Activated T-helper 1 cell treated with anti-CD3 and anti-CD28 coated beads, Interleukin-12 subunit alpha, Interleukin-12 subunit beta, Interleukin-2, Interleukin-4 antibody, amounts not matched to agents 30 ng/mL and 10 ng/mL and 1 ng/mL, durations not matched to agents 14 hours and 24 hours and 36 hours (primary cell): ENCODE measurements around the gene OASL. TPM values are rescaled to one million over a fixed set of nuclear protein-coding genes. Genes with fewer than 3 reads are reported as not detected.
A peak's percentile ranks its signal among the peaks of the same experiment; 100 is the strongest.

Experiments
- DNase-seq: peaks from one replicate; pipeline ENCODE4 v3.0.0; 2021; ENCODE audit warnings: low spot score
- H3K27ac Mint-ChIP-seq: one replicate; pipeline ENCODE4 v1.8.0; 2021; ENCODE audit warnings: mild to moderate bottlenecking, mixed read lengths
- H3K27me3 Mint-ChIP-seq: one replicate; pipeline ENCODE4 v1.8.0; 2022; ENCODE audit warnings: mild to moderate bottlenecking, moderate library complexity, mixed read lengths; ENCODE audit not compliant: insufficient read depth
- H3K36me3 Mint-ChIP-seq: one replicate; pipeline ENCODE4 v1.8.0; 2021; ENCODE audit warnings: low read depth, mixed read lengths
- H3K4me1 Mint-ChIP-seq: one replicate; pipeline ENCODE4 v1.8.0; 2021; ENCODE audit warnings: low read depth, mixed read lengths
- H3K4me3 Mint-ChIP-seq: one replicate; pipeline ENCODE4 v1.8.0; 2021; ENCODE audit warnings: mild to moderate bottlenecking, moderate library complexity, mixed read lengths
- H3K9me3 Mint-ChIP-seq: one replicate; pipeline ENCODE4 v1.8.0; 2021; ENCODE audit warnings: mixed read lengths
- intact Hi-C: fragments of 100-400 bp; cut with micrococcal nuclease; formaldehyde crosslinking; loops from one replicate; pipeline ENCODE4 v1.15.1; 2024
- total RNA-seq: library from RNA; stranded (reverse); gene quantifications from 2 replicates; pipeline ENCODE4 v1.2.3, GENCODE V29; 2022

The OASL gene
- total RNA-seq, 1 donor from 2014 or later = 3.1 TPM

GRCh38 chr12:121018860-121019617 lies 20.0 kb downstream of the OASL start:
- H3K27ac Mint-ChIP-seq = no peak overlapping the region
- intact Hi-C loops = loop anchor here (5.0 kb wide), 2 partner anchors 437 to 487 kb away; partner anchors contain the start of genes POP5 and RNF10
- DNase-seq = no peak
- H3K36me3 Mint-ChIP-seq = peaks cover 16% of the 10 kb centered on the region
- H3K9me3 Mint-ChIP-seq = no peaks in the 10 kb centered on the region
- H3K27me3 Mint-ChIP-seq = no peaks in the 10 kb centered on the region
- no peak overlapping the region for H3K4me3 Mint-ChIP-seq
- peaks cover 13% of the 10 kb centered on the region for H3K4me1 Mint-ChIP-seq

GRCh38 chr12:121017966-121018491 lies 21.0 kb downstream of the OASL start:
- Mint-ChIP-seq H3K9me3 (no peaks in the 10 kb centered on the region), H3K4me3 (no peak overlapping the region), H3K36me3 (peaks cover 21% of the 10 kb centered on the region), H3K27me3 (no peaks in the 10 kb centered on the region), H3K27ac (no peak overlapping the region), H3K4me1 (peaks cover 21% of the 10 kb centered on the region)
- intact Hi-C loops = loop anchor here (2.0 to 5.0 kb wide), 3 partner anchors 436 to 715 kb away; partner anchors contain the start of genes POP5, RNF10 and SIRT4
- no peak for DNase-seq

- Mint-ChIP-seq H3K36me3 (peaks cover 23% of the 10 kb centered on the region), H3K4me3 (peak within 1 kb of the TSS; percentile 100), H3K4me1 (peaks cover 28% of the 10 kb centered on the region), H3K27me3 (no peaks in the 10 kb centered on the region), H3K27ac (peak within 1 kb of the TSS; percentile 99), H3K9me3 (no peaks in the 10 kb centered on the region)
- peak; percentile 90 for DNase-seq
- intact Hi-C loops = loop anchor here (1.0 to 5.0 kb wide), 9 partner anchors 18 to 713 kb away; partner anchors contain the start of genes OASL, POP5, RNF10 and SIRT4
Measured at GRCh38 chr12:121015825-121016766, 22.9 kb downstream of the OASL start, which contains the start of gene C12orf43. TSS of gene C12orf43 (minus strand) at chr12:121016487. CDS start at chr12:121016474, 13 bp downstream.

- intact Hi-C loops = no loop called here
- H3K36me3 Mint-ChIP-seq = peaks cover 24% of the 10 kb centered on the region
- H3K27ac Mint-ChIP-seq = no peak overlapping the region
- H3K27me3 Mint-ChIP-seq = no peaks in the 10 kb centered on the region
- no peaks in the 10 kb centered on the region for H3K9me3 Mint-ChIP-seq
- peaks cover 28% of the 10 kb centered on the region for H3K4me1 Mint-ChIP-seq
- no peak for DNase-seq
- peak overlapping the region; percentile 63 for H3K4me3 Mint-ChIP-seq
Measured at GRCh38 chr12:121013715-121014114, 25.3 kb downstream of the OASL start.

GRCh38 chr12:121011820-121012219 lies 27.2 kb downstream of the OASL start:
- Mint-ChIP-seq H3K9me3 (no peaks in the 10 kb centered on the region), H3K27ac (peak overlapping the region; percentile 21), H3K4me3 (no peak overlapping the region), H3K27me3 (no peaks in the 10 kb centered on the region), H3K4me1 (peaks cover 28% of the 10 kb centered on the region), H3K36me3 (peaks cover 27% of the 10 kb centered on the region)
- intact Hi-C loops = no loop called here
- no peak for DNase-seq

DNA sequence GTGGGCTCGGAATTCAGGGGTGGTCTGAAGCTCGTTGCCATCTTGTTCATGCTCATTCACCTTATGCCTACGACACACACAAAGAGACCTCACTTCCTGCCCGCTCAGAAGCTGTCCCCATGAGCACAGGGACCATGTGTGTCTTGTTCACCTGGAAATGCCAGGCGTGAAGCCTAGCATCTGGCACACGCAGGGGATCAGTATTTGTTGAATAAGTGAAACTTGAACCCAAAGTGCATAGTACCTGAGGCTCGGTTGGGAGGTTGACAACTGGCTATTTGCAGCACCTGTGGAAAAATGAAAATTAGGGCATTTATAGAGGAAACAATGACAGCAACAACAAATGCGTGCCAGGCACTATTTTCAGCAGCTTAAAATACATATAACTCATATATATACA lies 28.2 kb downstream of the OASL start:
- Mint-ChIP-seq H3K4me3 (no peak overlapping the region), H3K4me1 (peaks cover 28% of the 10 kb centered on the region), H3K27me3 (no peaks in the 10 kb centered on the region), H3K36me3 (peaks cover 25% of the 10 kb centered on the region), H3K27ac (no peak overlapping the region), H3K9me3 (no peaks in the 10 kb centered on the region)
- intact Hi-C loops = no loop called here
- no peak for DNase-seq

- no peaks in the 10 kb centered on the region for H3K9me3 Mint-ChIP-seq
- H3K4me3 Mint-ChIP-seq = no peak overlapping the region
- no peaks in the 10 kb centered on the region for H3K27me3 Mint-ChIP-seq
- no peak overlapping the region for H3K27ac Mint-ChIP-seq
- intact Hi-C loops = no loop called here
- peaks cover 31% of the 10 kb centered on the region for H3K36me3 Mint-ChIP-seq
- DNase-seq = no peak
- peaks cover 21% of the 10 kb centered on the region for H3K4me1 Mint-ChIP-seq
Measured at GRCh38 chr12:121009741-121010140, 29.3 kb downstream of the OASL start.

DNA sequence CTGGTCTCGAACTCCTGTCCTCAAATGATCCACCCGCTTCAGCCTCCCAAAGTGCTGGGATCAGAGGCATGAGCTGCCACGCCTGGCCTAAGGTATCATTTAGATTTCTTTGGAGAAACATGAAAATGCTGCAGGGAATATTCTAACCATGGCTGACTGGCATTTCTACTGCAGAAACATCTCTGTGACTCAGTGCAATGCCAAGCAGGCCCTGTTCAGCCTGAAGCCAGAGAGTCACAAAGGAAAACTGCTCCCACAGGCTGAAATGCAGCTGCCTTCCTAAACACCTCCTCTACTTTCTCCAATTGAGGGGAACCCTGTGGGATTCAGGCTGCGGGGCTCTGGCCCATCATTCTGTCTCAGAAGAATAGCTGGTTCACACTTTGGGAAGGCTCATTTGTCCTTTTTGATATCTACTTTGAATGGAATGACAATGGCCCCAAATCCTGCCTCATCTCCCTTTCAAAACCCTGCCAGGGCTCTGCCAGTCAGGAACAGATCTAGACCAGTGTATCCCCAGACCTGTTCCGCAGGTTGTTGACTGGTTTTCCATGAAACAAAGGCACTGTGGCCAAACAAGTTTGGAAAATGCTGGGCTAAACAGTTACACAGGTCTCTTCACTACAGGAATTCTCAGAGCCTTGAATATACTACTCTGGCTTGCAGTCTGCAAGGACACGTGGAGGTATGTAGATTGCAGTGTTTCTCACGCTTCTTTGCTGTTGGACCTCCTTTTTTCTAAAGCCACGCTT lies 30.5 kb downstream of the OASL start:
- DNase-seq = no peak
- Mint-ChIP-seq H3K27me3 (no peaks in the 10 kb centered on the region), H3K4me1 (peaks cover 16% of the 10 kb centered on the region), H3K27ac (no peak overlapping the region), H3K9me3 (no peaks in the 10 kb centered on the region), H3K4me3 (no peak overlapping the region), H3K36me3 (peaks cover 37% of the 10 kb centered on the region)
- intact Hi-C loops = no loop called here

- H3K9me3 Mint-ChIP-seq = no peaks in the 10 kb centered on the region
- no peaks in the 10 kb centered on the region for H3K27me3 Mint-ChIP-seq
- H3K36me3 Mint-ChIP-seq = peaks cover 27% of the 10 kb centered on the region
- H3K4me3 Mint-ChIP-seq = no peak overlapping the region
- H3K27ac Mint-ChIP-seq = no peak overlapping the region
- intact Hi-C loops = loop anchor here (1.0 kb wide), 3 partner anchors 55 to 105 kb away; no protein-coding TSS in a partner anchor
- peak; percentile 32 for DNase-seq
- peaks cover 4% of the 10 kb centered on the region for H3K4me1 Mint-ChIP-seq
Measured at GRCh38 chr12:121005346-121005815, 33.7 kb downstream of the OASL start.

DNA sequence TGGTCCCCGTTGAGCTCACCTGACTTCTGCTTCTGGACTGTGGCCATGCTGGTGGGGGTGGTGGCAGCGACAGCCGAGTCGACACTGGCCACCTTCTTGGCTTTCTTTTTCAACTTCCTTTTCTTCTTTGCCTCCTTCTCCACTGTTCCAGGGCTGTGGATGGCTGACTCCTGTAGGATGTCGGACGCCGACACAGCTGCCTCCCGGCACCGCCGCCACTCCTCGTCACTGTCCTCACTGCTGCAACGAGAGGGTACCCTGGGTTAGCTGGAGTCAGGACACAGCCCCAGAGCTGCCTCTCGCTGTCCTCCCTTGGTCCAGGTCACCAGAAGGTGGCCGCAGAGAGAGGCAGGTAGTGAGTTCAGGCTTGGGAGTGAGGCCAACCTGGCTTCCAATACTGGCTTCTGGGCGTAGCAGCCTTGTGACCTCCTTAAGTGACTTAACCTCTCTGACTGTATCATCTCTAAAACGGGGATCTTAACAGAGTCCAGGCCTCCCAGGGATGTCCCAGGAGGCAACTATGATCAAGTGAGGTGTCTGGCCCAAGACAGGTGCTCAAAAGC lies 34.7 kb downstream of the OASL start:
- Mint-ChIP-seq H3K27me3 (no peaks in the 10 kb centered on the region), H3K4me1 (peaks cover 4% of the 10 kb centered on the region), H3K9me3 (no peaks in the 10 kb centered on the region), H3K36me3 (peaks cover 27% of the 10 kb centered on the region), H3K4me3 (no peak overlapping the region), H3K27ac (no peak overlapping the region)
- DNase-seq = no peak
- intact Hi-C loops = no loop called here

DNA sequence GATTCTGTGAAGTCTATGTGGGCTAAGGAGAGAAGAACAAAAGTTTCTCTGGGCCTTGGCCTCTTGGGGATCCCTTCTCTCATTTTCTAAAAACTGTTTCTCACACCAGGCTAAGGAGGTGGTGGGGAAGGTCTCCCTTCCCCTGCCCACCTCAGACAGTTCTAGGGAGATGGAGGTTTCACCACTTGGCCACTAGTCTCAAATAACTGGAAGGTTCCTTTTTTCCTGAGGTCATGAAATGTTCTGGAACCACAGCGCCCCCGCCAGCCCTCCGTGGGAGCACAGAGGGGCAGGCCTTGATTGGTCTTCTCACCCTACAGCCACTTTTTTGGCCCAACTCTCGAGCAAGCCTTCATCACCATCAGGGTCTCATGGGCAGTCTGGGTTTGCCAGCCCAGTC lies 35.4 kb downstream of the OASL start:
- intact Hi-C loops = no loop called here
- H3K27me3 Mint-ChIP-seq = no peaks in the 10 kb centered on the region
- H3K27ac Mint-ChIP-seq = no peak overlapping the region

More for the DNA sequence above, 35.4 kb downstream of the OASL start:
- Mint-ChIP-seq H3K4me3 (no peak overlapping the region), H3K36me3 (peaks cover 26% of the 10 kb centered on the region), H3K4me1 (peaks cover 4% of the 10 kb centered on the region), H3K9me3 (no peaks in the 10 kb centered on the region)
- DNase-seq = no peak
